Subcutaneous adipose tissue (tissue), 4 donors: Measurements from ENCODE around the gene RGS13. TPM values are rescaled to one million over a fixed set of nuclear protein-coding genes. Genes with fewer than 3 reads are reported as not detected.

Experiments
- total RNA-seq, 4 donors: library from RNA; depleted of rRNA; stranded (reverse); fragments of >200 nt; gene quantifications; one replicate each; pipeline ENCODE4 v1.1.0, GENCODE V29; 2016
- TF ChIP-seq, protein P1 (sequence below): fragments of 450-650 bp; IDR thresholded peaks from one replicate; pipeline ENCODE4 v1.5.1; 2016; ENCODE audit warnings: low read depth, mild to moderate bottlenecking, control low read depth, antibody characterized with exemption, moderate library complexity

RGS13 gene, protein sequence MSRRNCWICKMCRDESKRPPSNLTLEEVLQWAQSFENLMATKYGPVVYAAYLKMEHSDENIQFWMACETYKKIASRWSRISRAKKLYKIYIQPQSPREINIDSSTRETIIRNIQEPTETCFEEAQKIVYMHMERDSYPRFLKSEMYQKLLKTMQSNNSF
- 1 to 10 TPM in 2 of 4 donors, under 1 TPM in 2; 0.19 to 1.4 (median 1.0) TPM for total RNA-seq

DNA sequence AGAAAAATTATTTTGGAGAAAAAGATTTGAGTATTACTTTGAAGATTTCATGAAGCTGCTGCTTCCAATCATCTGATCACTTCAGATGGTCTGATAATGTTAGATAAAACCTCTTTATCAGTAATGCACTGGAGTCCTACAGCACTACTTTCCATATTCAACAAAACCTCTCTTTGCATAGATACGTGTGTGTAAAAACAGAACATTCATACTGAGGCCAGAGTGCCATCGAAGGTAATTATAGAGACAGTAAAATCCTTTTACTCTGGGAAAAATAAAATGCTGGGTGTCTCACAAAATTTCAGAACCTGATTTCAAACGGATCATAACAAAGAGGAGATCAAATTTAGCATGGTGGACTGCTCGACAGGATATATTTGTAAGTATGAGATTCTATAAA is at the start of gene RGS13:
RGS13 (plus strand) TSS at position 209 of the 400 bp plus-strand sequence. CDS start 8,188 bp downstream, outside the sequence.
- TF ChIP-seq, protein P1, sequence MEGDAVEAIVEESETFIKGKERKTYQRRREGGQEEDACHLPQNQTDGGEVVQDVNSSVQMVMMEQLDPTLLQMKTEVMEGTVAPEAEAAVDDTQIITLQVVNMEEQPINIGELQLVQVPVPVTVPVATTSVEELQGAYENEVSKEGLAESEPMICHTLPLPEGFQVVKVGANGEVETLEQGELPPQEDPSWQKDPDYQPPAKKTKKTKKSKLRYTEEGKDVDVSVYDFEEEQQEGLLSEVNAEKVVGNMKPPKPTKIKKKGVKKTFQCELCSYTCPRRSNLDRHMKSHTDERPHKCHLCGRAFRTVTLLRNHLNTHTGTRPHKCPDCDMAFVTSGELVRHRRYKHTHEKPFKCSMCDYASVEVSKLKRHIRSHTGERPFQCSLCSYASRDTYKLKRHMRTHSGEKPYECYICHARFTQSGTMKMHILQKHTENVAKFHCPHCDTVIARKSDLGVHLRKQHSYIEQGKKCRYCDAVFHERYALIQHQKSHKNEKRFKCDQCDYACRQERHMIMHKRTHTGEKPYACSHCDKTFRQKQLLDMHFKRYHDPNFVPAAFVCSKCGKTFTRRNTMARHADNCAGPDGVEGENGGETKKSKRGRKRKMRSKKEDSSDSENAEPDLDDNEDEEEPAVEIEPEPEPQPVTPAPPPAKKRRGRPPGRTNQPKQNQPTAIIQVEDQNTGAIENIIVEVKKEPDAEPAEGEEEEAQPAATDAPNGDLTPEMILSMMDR: no peak

DNA sequence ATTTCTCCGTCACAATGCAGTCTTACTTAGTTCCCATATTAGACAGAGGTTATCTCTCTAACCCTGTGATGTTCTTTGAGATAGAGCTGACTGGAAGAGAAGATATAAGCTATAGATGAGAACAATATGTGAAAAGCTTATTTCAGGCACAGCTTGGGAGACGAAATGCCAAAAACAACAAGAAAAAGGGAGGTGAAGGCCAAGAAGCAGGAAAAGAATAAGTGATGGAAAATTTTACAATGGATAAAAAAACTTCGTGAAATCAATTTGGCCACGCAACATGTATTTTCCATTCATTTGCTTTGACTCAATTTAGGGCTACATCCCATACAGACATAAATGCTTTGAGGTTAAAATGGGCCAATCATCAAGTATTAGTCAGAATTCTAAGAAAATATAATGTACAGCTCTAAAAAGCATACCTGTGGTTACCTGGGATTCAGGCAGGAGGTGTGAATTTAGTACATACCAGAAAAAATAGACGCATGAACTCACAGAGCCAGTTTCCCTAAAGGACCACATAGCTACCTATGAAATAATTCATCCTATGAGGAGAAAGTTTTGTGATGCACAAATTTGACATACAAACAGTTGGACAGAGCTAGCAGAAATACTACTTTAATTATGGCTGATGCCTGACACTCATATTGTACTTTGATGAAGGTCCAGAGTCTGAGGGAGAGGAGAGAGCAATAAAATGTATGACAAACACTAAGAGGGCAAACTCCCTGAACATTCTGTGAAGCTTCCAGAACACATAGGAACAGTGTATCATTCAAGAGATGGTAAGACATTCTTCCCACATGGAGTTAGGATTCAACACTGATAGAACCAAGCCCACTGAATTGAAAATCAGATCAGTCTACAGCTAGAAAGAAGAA is 48.3 kb upstream of the RGS13 start:
- TF ChIP-seq, protein P1: no peak

DNA sequence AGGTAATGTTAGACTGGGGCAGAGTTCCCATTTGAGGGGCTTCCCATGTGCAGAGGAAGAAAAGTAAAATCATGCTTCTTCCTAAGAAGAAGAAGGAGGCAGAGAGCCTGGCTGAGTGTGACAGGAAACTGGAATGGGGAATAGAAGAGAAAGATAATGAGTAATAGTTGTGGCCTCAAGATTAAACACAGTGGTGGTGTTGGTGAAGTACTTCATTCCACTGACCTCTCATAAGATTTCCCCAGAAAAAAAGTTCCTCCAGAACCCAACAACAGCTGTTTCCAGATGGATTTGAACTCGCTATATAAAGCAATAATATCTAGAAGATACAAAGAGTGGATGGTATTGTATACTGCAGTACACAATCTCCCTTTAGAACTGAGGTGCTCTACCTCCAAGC is 47.4 kb upstream of the RGS13 start:
- TF ChIP-seq, protein P1: no peak

DNA sequence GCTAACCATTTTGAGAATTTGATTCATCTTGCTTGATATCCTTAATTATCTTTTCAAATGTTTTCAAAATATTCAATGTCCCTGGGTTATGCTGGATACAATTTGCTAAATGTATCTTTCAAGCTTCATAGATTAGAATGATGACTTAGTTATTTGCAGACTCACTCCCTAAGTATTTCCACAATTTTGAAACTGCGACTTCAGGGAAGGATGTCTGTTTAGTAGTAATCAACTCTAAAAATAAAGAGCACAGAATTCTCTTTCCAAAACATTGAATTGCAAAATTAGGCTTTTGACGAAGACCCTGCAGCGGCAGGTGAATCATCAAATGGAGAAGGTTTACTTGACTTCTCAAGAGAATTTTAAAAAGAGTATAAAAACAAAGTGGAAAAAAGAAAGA is 46.1 kb upstream of the RGS13 start:
- TF ChIP-seq, protein P1: no peak

DNA sequence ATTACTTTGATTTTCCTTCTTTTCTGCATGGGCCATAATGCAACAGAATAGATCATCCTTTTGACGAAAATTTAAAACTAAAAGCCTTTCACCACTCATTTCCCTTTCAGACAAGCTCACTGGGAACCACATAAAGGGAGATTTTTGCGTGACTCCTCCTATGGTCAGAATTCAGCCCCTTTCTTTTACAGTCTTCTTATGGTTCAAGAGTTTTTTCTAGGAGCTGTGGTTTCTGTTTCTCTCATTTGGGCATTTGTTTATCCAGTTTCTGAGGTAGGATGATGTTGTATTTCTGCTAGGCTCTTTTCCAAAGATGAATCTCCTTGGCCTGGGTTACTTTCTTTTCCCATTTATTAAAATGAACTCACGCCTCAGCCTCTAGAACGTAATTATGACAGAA is 43.4 kb upstream of the RGS13 start:
- TF ChIP-seq, protein P1: no peak

DNA sequence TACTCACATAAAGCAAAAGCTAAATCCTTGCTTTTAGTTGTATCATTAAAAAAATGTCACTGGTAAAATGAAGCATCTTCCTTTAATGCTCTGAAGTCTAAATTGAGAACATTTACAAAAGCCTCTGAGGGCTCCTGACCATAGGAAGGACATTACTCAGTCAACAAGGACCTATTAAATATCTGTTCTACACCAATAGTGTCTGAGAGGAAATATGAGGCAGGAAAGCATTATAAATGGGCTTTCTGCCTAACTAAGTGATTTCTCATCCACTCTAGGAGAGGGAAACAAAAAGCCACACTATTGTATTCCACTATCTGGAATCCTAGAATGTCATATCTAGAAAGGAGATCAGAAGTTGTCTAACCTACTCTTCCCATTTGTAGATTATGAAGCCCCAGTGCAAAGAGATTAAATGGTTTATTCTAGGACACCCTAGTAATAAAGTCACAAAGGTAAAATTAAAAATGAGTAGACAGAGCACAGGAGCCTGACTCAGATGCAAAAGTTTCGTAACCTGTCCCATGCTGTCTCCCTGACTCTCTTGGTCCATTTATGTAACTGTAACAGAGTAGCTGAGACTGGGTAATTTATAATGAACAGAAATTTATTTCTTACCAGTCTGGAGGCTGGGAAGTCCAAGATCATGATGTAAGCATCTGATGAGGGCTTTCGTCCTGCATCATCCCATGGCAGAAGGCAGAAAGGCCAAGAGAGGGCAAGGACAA is 42.8 kb upstream of the RGS13 start:
- TF ChIP-seq, protein P1: no peak

DNA sequence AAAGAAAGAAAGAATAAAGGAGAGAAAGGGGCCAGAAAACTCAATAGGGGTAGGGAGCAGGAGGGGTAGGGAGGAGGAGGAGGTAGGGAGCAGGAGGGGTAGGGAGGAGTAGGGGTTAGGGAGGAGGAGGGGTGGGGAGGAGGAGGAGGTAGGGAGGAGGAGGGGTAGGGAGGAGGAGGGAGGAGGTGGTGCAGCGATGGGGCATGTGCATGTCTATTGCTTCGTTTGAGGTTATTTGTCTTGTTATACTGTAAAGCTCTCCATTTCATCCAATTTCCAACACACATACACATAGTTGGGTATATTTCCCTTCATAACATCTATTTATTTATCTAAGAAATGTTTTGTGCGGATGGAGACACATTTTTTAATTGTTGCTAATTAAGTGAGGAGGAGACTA is 40.6 kb upstream of the RGS13 start:
- TF ChIP-seq, protein P1: no peak
